DOHH2 (cell line): Measurements from ENCODE around the gene PPP1R14B.

Source experiments
- H3F3A ChIP-seq: fragments of 200-600 bp; sonication (generic), shearing (Covaris generic); 2 replicates; pipeline ENCODE4 v1.6.0; 2016; ENCODE audit warnings: antibody characterized with exemption, mild to moderate bottlenecking; ENCODE audit not compliant: control insufficient read depth, insufficient read depth
- H3K27ac ChIP-seq: fragments of 200-600 bp; sonication (generic); 2 replicates; pipeline ENCODE4 v1.5.1; 2014; ENCODE audit warnings: low read depth, mild to moderate bottlenecking, low read length, moderate library complexity
- H3K27me3 ChIP-seq: fragments of 200-600 bp; sonication (generic); 2 replicates; pipeline ENCODE4 v1.6.1; 2014; ENCODE audit warnings: mild to moderate bottlenecking, low read length, mixed read lengths; ENCODE audit not compliant: control insufficient read depth
- H3K36me3 ChIP-seq: fragments of 200-600 bp; sonication (generic); 2 replicates; pipeline ENCODE4 v1.6.1; 2014; ENCODE audit warnings: mild to moderate bottlenecking, low read length, moderate library complexity, mixed read lengths; ENCODE audit not compliant: control insufficient read depth
- H3K4me1 ChIP-seq: fragments of 200-600 bp; sonication (generic); 2 replicates; pipeline ENCODE4 v1.6.1; 2014; ENCODE audit warnings: mild to moderate bottlenecking, low read length, mixed read lengths; ENCODE audit not compliant: control insufficient read depth
- H3K4me2 ChIP-seq: fragments of 200-600 bp; sonication (generic); 2 replicates; pipeline ENCODE4 v1.6.0; 2014; ENCODE audit warnings: mild to moderate bottlenecking, low read length, moderate library complexity
- H3K4me3 ChIP-seq: fragments of 200-600 bp; sonication (generic); 2 replicates; pipeline ENCODE4 v1.5.1; 2014; ENCODE audit warnings: mild to moderate bottlenecking, low read length, mixed read lengths
- H3K79me2 ChIP-seq: fragments of 200-600 bp; sonication (generic); 2 replicates; pipeline ENCODE4 v1.6.1; 2014; ENCODE audit warnings: mild to moderate bottlenecking, low read length, mixed read lengths; ENCODE audit not compliant: control insufficient read depth
- H3K9me2 ChIP-seq: fragments of 200-600 bp; sonication (generic); replicated peaks from 2 replicates; pipeline ENCODE4 v1.6.1; 2014; ENCODE audit warnings: mild to moderate bottlenecking, low read length, mixed read lengths; ENCODE audit not compliant: control insufficient read depth
- H3K9me3 ChIP-seq: fragments of 200-600 bp; sonication (generic); 2 replicates; pipeline ENCODE4 v1.6.1; 2014; ENCODE audit warnings: antibody characterized with exemption, low read length, mixed read lengths; ENCODE audit not compliant: control insufficient read depth, insufficient read depth
- H4K20me1 ChIP-seq: fragments of 200-600 bp; sonication (generic); 2 replicates; pipeline ENCODE4 v1.6.0; 2014; ENCODE audit warnings: low read depth, mild to moderate bottlenecking, antibody characterized with exemption, low read length, moderate library complexity; ENCODE audit not compliant: control insufficient read depth, insufficient read depth
- EZH2phosphoT487 ChIP-seq: fragments of 200-600 bp; sonication (generic); IDR thresholded peaks from 2 replicates; pipeline ENCODE4 v1.6.1; 2017; ENCODE audit warnings: borderline replicate concordance, mild to moderate bottlenecking, antibody characterized with exemption, low read length, moderate library complexity, mixed read lengths
- TF ChIP-seq, protein P1 (sequence below): fragments of 200-600 bp; sonication (generic); IDR thresholded peaks from one replicate; pipeline ENCODE4 v1.5.1; 2014; ENCODE audit warnings: antibody characterized with exemption, mild to moderate bottlenecking, low read depth, low read length; ENCODE audit not compliant: poor library complexity, severe bottlenecking

The PPP1R14B gene

DNA sequence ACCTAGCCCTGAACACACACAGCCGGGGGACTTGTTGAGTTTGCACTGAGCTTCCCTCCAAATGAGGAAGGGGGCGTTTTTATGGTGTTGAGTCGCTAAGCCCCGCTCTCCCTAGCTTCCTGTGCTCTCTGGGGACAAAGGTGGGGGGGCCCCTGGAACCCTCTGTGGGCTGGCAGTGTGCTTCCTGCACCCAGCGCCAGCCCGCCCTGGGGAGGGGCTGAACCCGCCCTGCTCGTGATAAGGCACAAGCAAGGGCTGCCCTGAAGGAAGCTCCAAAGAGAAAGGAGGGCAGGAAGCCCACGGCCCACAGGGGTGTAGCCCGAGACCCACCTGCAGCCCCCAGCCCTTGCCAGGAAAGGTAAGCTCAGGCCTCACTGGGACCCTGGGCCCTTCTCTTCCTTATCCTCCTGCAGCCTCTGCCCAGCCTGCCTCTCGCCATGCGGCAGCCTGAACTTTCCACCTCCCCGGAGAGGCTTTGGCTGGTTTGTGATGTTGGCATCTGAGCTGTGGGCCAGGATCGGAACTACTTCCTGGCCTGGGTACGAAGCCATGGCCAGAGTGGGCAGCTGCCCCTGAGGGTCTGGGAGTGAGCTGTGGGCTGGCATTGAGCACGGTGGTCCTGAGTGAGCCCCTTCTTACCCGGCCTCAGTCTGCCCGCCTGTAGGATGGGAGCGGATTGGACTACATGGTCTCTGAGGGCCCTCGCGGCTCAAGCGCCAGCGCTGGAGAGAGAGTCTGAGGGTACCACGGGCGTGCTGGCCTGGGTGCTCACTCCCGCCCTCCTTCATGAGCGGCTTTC lies 40.1 kb downstream of the PPP1R14B start, which contains the start of gene FERMT3:
Gene FERMT3 (plus strand): TSS at position 265 of the 799 bp plus-strand sequence. CDS start 644 bp downstream, outside the sequence.
- TF ChIP-seq, protein P1, sequence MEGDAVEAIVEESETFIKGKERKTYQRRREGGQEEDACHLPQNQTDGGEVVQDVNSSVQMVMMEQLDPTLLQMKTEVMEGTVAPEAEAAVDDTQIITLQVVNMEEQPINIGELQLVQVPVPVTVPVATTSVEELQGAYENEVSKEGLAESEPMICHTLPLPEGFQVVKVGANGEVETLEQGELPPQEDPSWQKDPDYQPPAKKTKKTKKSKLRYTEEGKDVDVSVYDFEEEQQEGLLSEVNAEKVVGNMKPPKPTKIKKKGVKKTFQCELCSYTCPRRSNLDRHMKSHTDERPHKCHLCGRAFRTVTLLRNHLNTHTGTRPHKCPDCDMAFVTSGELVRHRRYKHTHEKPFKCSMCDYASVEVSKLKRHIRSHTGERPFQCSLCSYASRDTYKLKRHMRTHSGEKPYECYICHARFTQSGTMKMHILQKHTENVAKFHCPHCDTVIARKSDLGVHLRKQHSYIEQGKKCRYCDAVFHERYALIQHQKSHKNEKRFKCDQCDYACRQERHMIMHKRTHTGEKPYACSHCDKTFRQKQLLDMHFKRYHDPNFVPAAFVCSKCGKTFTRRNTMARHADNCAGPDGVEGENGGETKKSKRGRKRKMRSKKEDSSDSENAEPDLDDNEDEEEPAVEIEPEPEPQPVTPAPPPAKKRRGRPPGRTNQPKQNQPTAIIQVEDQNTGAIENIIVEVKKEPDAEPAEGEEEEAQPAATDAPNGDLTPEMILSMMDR = no peak
- TF ChIP-seq EZH2phosphoT487 = no peak
- peak within 1 kb of the TSS; percentile 84 for H3K4me3 ChIP-seq
- H3K79me2 ChIP-seq = peaks cover 40% of the 10 kb centered on the region
- peak within 1 kb of the TSS; percentile 77 for H3K4me2 ChIP-seq
- no peaks in the 10 kb centered on the region; the same call in 1 of the 2 replicates for H4K20me1 ChIP-seq
- H3K9me3 ChIP-seq = no peaks in the 10 kb centered on the region
- H3K27me3 ChIP-seq = no peaks in the 10 kb centered on the region
- H3K36me3 ChIP-seq = peaks cover 85% of the 10 kb centered on the region
- no peaks in the 10 kb centered on the region for H3K9me2 ChIP-seq
- peaks cover 88% of the 10 kb centered on the region for H3K4me1 ChIP-seq
- peak within 1 kb of the TSS; percentile 95 for H3K27ac ChIP-seq
- peaks cover 29% of the 10 kb centered on the region for H3F3A ChIP-seq

DNA sequence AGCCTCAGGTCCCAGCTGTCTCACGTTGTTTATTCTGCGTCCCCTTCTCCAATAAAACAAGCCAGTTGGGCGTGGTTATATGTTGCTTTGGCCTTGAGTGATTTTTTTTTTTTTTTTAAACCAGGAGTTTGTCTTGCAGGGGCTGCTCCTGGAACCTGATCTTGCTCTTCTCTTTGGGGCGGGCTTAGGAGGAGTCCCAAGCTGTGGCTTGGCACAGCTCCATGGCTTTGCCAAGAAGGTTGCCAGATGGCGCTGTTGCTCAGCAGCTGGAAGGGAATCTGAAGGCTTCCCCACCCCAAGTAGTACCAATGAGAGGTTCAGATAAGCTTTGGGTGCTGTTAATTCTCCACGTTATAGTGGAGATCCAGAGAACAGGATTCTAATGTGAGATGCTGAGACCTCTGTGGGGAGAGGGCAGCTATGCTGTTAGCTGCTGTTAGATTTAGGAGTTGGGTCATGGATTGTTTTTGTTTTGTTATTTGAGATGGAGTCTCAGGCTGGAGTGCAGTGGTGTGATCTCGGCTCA lies 42.2 kb downstream of the PPP1R14B start:
- peaks cover 30% of the 10 kb centered on the region for H3K79me2 ChIP-seq
- H3K4me1 ChIP-seq = peaks cover 68% of the 10 kb centered on the region
- no peaks in the 10 kb centered on the region for H3K9me2 ChIP-seq
- no peaks in the 10 kb centered on the region; the same call in 1 of the 2 replicates for H4K20me1 ChIP-seq
- H3K27ac ChIP-seq = peak overlapping the region; percentile 95
- no peak overlapping the region for H3K4me3 ChIP-seq
- TF ChIP-seq EZH2phosphoT487 = no peak
- TF ChIP-seq, protein P1 = peak; percentile 83
- peaks cover 34% of the 10 kb centered on the region for H3F3A ChIP-seq
- peak overlapping the region; percentile 77 for H3K4me2 ChIP-seq
- H3K27me3 ChIP-seq = no peaks in the 10 kb centered on the region
- no peaks in the 10 kb centered on the region for H3K9me3 ChIP-seq
- peaks cover 87% of the 10 kb centered on the region for H3K36me3 ChIP-seq

DNA sequence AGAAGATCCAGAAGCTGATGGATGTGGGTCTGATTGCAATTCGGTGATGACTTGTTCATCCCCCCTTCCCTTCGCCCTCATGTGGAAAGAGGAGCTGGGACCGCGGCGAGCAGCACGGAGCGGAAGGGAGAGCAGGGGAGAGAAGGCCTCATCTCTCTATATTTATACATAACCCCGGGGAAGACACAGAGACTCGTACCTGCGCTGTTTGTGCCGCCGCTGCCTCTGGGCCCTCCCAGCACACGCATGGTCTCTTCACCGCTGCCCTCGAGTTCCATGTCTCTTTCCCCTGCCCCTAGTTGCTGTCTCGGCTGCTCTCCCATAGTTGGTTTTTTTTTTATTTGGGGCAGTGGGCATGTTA lies 42.7 kb downstream of the PPP1R14B start:
- TF ChIP-seq, protein P1 = no peak
- TF ChIP-seq EZH2phosphoT487 = no peak
- H3K9me2 ChIP-seq = no peaks in the 10 kb centered on the region
- H3K36me3 ChIP-seq = peaks cover 82% of the 10 kb centered on the region
- H3K4me2 ChIP-seq = peak overlapping the region; percentile 77
- H3K79me2 ChIP-seq = peaks cover 26% of the 10 kb centered on the region
- H3K9me3 ChIP-seq = no peaks in the 10 kb centered on the region
- H3K4me3 ChIP-seq = no peak overlapping the region
- no peaks in the 10 kb centered on the region for H3K27me3 ChIP-seq
- H3F3A ChIP-seq = peaks cover 34% of the 10 kb centered on the region
- H4K20me1 ChIP-seq = no peaks in the 10 kb centered on the region; the same call in 1 of the 2 replicates
- peaks cover 64% of the 10 kb centered on the region for H3K4me1 ChIP-seq
- peak overlapping the region; percentile 95 for H3K27ac ChIP-seq
